ENCODE measurements around the gene SSB.

DNA sequence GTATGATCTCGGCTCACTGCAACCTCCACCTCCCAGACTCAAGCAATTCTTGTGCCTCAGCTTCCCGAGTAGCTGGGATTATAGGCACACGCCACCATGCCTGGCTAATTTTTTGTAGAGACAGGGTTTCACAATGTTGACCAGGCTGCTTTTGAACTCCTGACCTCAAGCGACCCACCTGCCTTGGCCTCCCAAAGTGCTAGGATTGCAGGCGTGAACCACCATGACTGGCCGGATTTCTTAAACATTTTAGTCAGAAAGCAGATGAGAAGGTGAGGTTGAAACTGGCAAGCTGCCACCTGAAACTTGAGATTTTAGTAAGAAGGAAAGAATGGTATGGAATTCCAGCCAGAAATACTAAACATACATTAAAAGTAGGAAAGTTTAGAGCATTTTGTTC lies 33.1 kb upstream of the SSB start:
- TF ChIP-seq CTCF (IDR thresholded peaks at IDR 0.05; ENCODE audit: low read length) (no peak), EZH2 (IDR thresholded peaks at IDR 0.05; ENCODE audit: borderline replicate concordance, low read length) (no peak)
